HL-60/S4 treated with phorbol 12-myristate 13-acetate at 8.2 ng/mL for 4 days and 3 days (cell line): ENCODE measurements around the gene BBS7.

ENCODE experiments used
- in situ Hi-C: fragments of 300-500 bp; cut with MboI; formaldehyde crosslinking; loops from 2 replicates; pipeline ENCODE4 v1.15.0; 2022; ENCODE audit warnings: low sequenced_read_pairs

Gene BBS7

GRCh38 chr4:121794505-121795188, 75.6 kb downstream of the BBS7 start:
- in situ Hi-C loops: no loop called here

- in situ Hi-C loops: no loop called here
These were observed 77.3 kb downstream of the BBS7 start for GRCh38 chr4:121792966-121793365.

- in situ Hi-C loops: no loop called here
These were observed 78.8 kb downstream of the BBS7 start for GRCh38 chr4:121791481-121791880.

- in situ Hi-C loops: no loop called here
These were observed 79.3 kb downstream of the BBS7 start for GRCh38 chr4:121790976-121791375.

GRCh38 chr4:121789960-121790829, 80.1 kb downstream of the BBS7 start:
- in situ Hi-C loops: no loop called here

GRCh38 chr4:121789455-121789854, 80.8 kb downstream of the BBS7 start:
- in situ Hi-C loops: no loop called here

- in situ Hi-C loops: no loop called here
These were observed 81.4 kb downstream of the BBS7 start for GRCh38 chr4:121788896-121789295.

GRCh38 chr4:121786221-121786620, 84.1 kb downstream of the BBS7 start:
- in situ Hi-C loops: no loop called here

- in situ Hi-C loops: no loop called here
These were observed 84.8 kb downstream of the BBS7 start for GRCh38 chr4:121785479-121785878.

GRCh38 chr4:121784975-121785374, 85.3 kb downstream of the BBS7 start:
- in situ Hi-C loops: no loop called here

- in situ Hi-C loops: no loop called here
These were observed 85.9 kb downstream of the BBS7 start for GRCh38 chr4:121784401-121784800.

GRCh38 chr4:121783210-121783609, 87.1 kb downstream of the BBS7 start:
- in situ Hi-C loops: no loop called here

- in situ Hi-C loops: no loop called here
These were observed 91.2 kb downstream of the BBS7 start for GRCh38 chr4:121778991-121779628.

- in situ Hi-C loops: no loop called here
These were observed 92.6 kb downstream of the BBS7 start for GRCh38 chr4:121777625-121778024.

- in situ Hi-C loops: no loop called here
These were observed 93.5 kb downstream of the BBS7 start for GRCh38 chr4:121776610-121777401.
